Measurements from ENCODE around the gene RENBP.

- TF ChIP-seq POLR2A (IDR thresholded peaks at IDR 0.05) (no peak), CTCF (IDR thresholded peaks at IDR 0.05) (no peak)
Measured at GRCh38 chrX:153907456-153907855, 37.0 kb downstream of the RENBP start.
